22Rv1 (cell line): ENCODE measurements around the gene SEMA4B.

ENCODE experiments used
- H3K27ac ChIP-seq: fragments of 450-650 bp; 2 replicates; pipeline ENCODE4 v1.5.1; 2017
- ZFX ChIP-seq: fragments of 450-650 bp; IDR thresholded peaks from 2 replicates; pipeline ENCODE4 v1.6.1; 2017; ENCODE audit warnings: antibody characterized with exemption, borderline replicate concordance
- TF ChIP-seq, protein P1 (sequence below): fragments of 450-650 bp; IDR thresholded peaks from 2 replicates; pipeline ENCODE4 v1.5.1; 2017; ENCODE audit warnings: mild to moderate bottlenecking

The SEMA4B gene

DNA sequence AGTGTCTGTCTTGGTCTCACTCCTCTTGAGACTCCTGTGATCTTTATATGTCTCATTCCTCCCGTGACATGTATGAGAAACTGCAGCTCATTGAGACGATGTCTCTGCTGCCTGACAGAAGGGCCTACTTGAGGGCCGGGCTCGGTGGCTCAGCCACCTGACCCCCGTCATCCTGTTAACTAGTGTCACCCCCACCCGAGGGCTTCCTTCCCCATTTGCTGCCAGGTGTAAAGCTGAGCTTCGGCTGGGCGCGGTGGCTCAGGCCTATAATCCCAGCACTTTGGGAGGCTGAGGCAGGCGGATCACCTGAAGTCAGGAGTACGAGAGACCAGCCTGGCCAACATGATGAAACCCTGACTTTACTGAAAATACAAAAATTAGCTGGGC is 12.7 kb downstream of the SEMA4B start:
- TF ChIP-seq, protein P1, sequence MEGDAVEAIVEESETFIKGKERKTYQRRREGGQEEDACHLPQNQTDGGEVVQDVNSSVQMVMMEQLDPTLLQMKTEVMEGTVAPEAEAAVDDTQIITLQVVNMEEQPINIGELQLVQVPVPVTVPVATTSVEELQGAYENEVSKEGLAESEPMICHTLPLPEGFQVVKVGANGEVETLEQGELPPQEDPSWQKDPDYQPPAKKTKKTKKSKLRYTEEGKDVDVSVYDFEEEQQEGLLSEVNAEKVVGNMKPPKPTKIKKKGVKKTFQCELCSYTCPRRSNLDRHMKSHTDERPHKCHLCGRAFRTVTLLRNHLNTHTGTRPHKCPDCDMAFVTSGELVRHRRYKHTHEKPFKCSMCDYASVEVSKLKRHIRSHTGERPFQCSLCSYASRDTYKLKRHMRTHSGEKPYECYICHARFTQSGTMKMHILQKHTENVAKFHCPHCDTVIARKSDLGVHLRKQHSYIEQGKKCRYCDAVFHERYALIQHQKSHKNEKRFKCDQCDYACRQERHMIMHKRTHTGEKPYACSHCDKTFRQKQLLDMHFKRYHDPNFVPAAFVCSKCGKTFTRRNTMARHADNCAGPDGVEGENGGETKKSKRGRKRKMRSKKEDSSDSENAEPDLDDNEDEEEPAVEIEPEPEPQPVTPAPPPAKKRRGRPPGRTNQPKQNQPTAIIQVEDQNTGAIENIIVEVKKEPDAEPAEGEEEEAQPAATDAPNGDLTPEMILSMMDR = no peak
- TF ChIP-seq ZFX = no peak
- no peak overlapping the region for H3K27ac ChIP-seq

DNA sequence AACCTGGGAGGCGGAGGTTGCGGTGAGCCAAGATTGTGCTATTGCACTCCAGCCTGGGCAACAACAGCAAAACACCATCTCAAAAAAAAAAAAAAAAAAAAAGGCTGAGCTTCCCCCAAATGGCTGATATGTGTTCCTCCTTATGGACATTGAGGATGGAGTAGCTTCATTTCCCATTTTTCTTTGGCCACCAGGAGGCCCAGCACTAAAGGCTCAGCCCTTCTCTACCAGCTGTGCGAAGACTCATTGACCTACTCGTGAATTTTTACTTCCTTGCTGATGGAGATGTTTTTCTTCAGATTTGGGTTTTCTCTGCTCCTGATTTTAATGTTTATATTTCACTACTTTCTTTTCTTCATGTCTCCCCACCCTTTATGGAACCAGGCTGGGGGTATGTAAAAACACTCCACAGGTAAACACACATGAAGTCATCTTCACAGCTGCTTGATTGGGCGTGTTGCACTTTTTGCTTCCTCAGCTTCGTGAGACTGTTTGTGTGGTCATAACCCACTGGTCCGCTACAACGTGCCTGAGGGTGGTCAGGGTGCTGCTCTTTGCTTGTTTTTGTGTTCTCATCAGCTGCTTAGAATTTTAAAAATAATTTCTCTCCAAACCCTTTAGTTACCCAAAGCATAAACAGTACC is 13.5 kb downstream of the SEMA4B start:
- TF ChIP-seq, protein P1 = peak; percentile 22; the same call in 1 of the 2 replicates
- no peak for TF ChIP-seq ZFX
- H3K27ac ChIP-seq = no peak overlapping the region

GRCh38 chr15:90217671-90218394 is 16.7 kb downstream of the SEMA4B start:
- no peak overlapping the region for H3K27ac ChIP-seq
- no peak for TF ChIP-seq ZFX
- TF ChIP-seq, protein P1 = no peak

GRCh38 chr15:90219421-90220141 is 18.5 kb downstream of the SEMA4B start:
- no peak overlapping the region for H3K27ac ChIP-seq
- TF ChIP-seq, protein P1 = peak; percentile 90
- no peak for TF ChIP-seq ZFX

DNA sequence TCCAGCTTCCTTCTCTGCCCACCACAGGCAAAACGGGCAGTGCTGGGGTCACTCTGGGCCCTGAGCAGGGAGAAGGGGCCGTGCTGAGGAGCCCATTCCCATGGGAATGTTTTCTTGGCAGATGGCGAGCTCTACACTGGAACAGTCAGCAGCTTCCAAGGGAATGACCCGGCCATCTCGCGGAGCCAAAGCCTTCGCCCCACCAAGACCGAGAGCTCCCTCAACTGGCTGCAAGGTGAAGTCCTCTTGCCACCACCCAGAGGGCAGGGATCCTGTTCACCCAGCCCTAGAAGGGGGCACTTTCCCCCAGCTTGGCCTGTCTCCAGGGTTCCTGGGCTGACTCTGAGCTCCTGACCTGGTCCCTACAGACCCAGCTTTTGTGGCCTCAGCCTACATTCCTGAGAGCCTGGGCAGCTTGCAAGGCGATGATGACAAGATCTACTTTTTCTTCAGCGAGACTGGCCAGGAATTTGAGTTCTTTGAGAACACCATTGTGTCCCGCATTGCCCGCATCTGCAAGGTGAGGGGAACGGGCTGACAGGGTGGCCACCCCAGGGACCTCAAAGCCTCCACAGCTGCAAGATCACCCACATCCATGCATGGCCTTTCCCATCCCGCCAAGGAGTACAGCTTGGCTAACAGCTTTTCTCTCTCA is 20.2 kb downstream of the SEMA4B start:
- H3K27ac ChIP-seq = no peak overlapping the region
- TF ChIP-seq, protein P1 = peak; percentile 78
- TF ChIP-seq ZFX = no peak

- TF ChIP-seq, protein P1 = no peak
- no peak for TF ChIP-seq ZFX
- no peak overlapping the region for H3K27ac ChIP-seq
Measured at GRCh38 chr15:90222547-90222946, 21.4 kb downstream of the SEMA4B start.
